MM.1S (cell line): ENCODE measurements around the gene TNFAIP8.

ENCODE experiments used
- CTCF ChIP-seq: fragments of 300-600 bp; sonication (generic); IDR thresholded peaks from 2 replicates; pipeline ENCODE4 v1.5.1; 2016; ENCODE audit warnings: antibody characterized with exemption, low read length, mixed read lengths
- EZH2 ChIP-seq: fragments of 300-600 bp; sonication (generic); optimal IDR thresholded peaks from 2 replicates; pipeline ENCODE3; 2017; ENCODE audit warnings: low read depth, mild to moderate bottlenecking, antibody characterized with exemption, low read length, mixed read lengths
- EZH2phosphoT487 ChIP-seq: fragments of 300-600 bp; sonication (generic); IDR thresholded peaks from 2 replicates; pipeline ENCODE4 v1.6.1; 2018; ENCODE audit warnings: antibody characterized with exemption, low read length

GRCh38 chr5:119363271-119363670 is 7.5 kb downstream of the TNFAIP8 start:
- TF ChIP-seq EZH2: no peak
- TF ChIP-seq CTCF: no peak
- no peak for TF ChIP-seq EZH2phosphoT487
